H1 (cell line): Measurements from ENCODE around the gene IL5. TPM values are rescaled to one million over a fixed set of nuclear protein-coding genes. Genes with fewer than 3 reads are reported as not detected.

Source experiments
- CTCF ChIA-PET: fragments of 300-600 bp; sonication (Branson Sonifier 250); formaldehyde crosslinking; loops from one replicate; lab custom pipeline; 2021; ENCODE audit not compliant: partially characterized antibody; lab: Charles Lee
- POLR2A ChIA-PET: fragments of 300-600 bp; sonication (Branson Sonifier 250); formaldehyde crosslinking; loops from one replicate; lab custom pipeline; 2021; ENCODE audit warnings: inconsistent platforms; ENCODE audit not compliant: partially characterized antibody; lab: Charles Lee
- DNase-seq, 2 experiments: peaks; one replicate each; pipeline versions ENCODE4 v3.0.0 to v3.0.0-alpha.2; 2010 to 2022; ENCODE audit warnings: low spot score in 2 of 2, low read depth in 1 of 2, mixed read lengths in 1 of 2
- FAIRE-seq: peaks from 2 replicates; lab custom pipeline; 2011; peaks lifted over from hg19 to GRCh38; lab: Jason Lieb, UNC
- H2AFZ ChIP-seq: 2 replicates; pipeline ENCODE4 v1.8.1; 2012; ENCODE audit warnings: low read length, inconsistent platforms
- H2AK5ac ChIP-seq: 2 replicates; pipeline ENCODE4 v1.6.1; 2013; ENCODE audit warnings: low read depth, low read length
- H2BK120ac ChIP-seq: replicated peaks from 2 replicates; pipeline ENCODE3; 2013; ENCODE audit warnings: low read depth, low read length, inconsistent platforms
- H2BK12ac ChIP-seq: 2 replicates; pipeline ENCODE4 v1.6.1; 2013; ENCODE audit warnings: low read depth, low read length
- H2BK15ac ChIP-seq: 2 replicates; pipeline ENCODE4 v1.6.1; 2013; ENCODE audit warnings: low read length
- H2BK20ac ChIP-seq: 2 replicates; pipeline ENCODE4 v1.6.1; 2013; ENCODE audit warnings: low read length
- H2BK5ac ChIP-seq: 2 replicates; pipeline ENCODE4 v1.6.1; 2013; ENCODE audit warnings: low read depth, low read length
- H3K14ac ChIP-seq: 2 replicates; pipeline ENCODE4 v1.6.1; 2013; ENCODE audit warnings: inconsistent platforms; ENCODE audit not compliant: insufficient read length
- H3K18ac ChIP-seq: 2 replicates; pipeline ENCODE4 v1.6.1; 2013; ENCODE audit warnings: low read length; ENCODE audit errors: extremely low read depth
- H3K23ac ChIP-seq: 2 replicates; pipeline ENCODE4 v1.6.1; 2013; ENCODE audit warnings: inconsistent platforms; ENCODE audit not compliant: insufficient read length
- H3K23me2 ChIP-seq: 2 replicates; pipeline ENCODE4 v1.6.1; 2013; ENCODE audit warnings: low read depth, low read length
- H3K27ac ChIP-seq: 2 replicates; pipeline ENCODE4 v1.6.1; 2011; ENCODE audit warnings: low read depth, low read length, inconsistent platforms
- H3K27me3 ChIP-seq, 4 experiments: replicated peaks in 1 of 4; 1 replicate in 1 of 4; 2 replicates in 3 of 4; pipeline versions ENCODE4 v1.6.1 to v1.8.1; 2011 to 2013; ENCODE audit warnings: low read length in 3 of 4, mild to moderate bottlenecking in 3 of 4, inconsistent platforms in 2 of 4, mixed read lengths in 2 of 4, moderate library complexity in 1 of 4; ENCODE audit not compliant: control insufficient read depth in 3 of 4, insufficient read depth in 3 of 4; ENCODE audit errors: extremely low read depth in 1 of 4
- H3K36me3 ChIP-seq, 4 experiments: 2 replicates each; pipeline versions ENCODE4 v1.6.1 to v1.8.1; 2011 to 2013; ENCODE audit warnings: mild to moderate bottlenecking in 4 of 4, low read length in 3 of 4, moderate library complexity in 2 of 4, control low read depth in 1 of 4, inconsistent platforms in 1 of 4; ENCODE audit not compliant: insufficient read depth in 4 of 4, control insufficient read depth in 2 of 4
- H3K4ac ChIP-seq: replicated peaks from 2 replicates; pipeline ENCODE3; 2013; ENCODE audit warnings: low read length, low read depth, mixed read lengths, inconsistent platforms; ENCODE audit not compliant: insufficient read length
- H3K4me1 ChIP-seq, 4 experiments: replicated peaks in 1 of 4; 1 replicate in 1 of 4; 2 replicates in 3 of 4; pipeline versions ENCODE4 v1.6.1 to v1.8.1; 2011 to 2013; ENCODE audit warnings: low read length in 3 of 4, inconsistent platforms in 2 of 4, mixed read lengths in 1 of 4; ENCODE audit not compliant: insufficient read depth in 4 of 4, control insufficient read depth in 3 of 4
- H3K4me2 ChIP-seq, 2 experiments: 2 replicates each; pipeline versions ENCODE4 v1.6.1 to v1.8.1; 2011 to 2013; ENCODE audit warnings: low read depth in 2 of 2, low read length in 2 of 2, control low read depth in 1 of 2, inconsistent platforms in 1 of 2, mild to moderate bottlenecking in 1 of 2; ENCODE audit not compliant: insufficient read depth in 1 of 2
- H3K4me3 ChIP-seq, 4 experiments: fragments of 200-600, 300-600 bp in 1 of 4; sonication (generic), shearing (Covaris generic), sonication (Bioruptor Twin) in 1 of 4; 2 replicates each; pipeline versions ENCODE4 v1.5.1 to v1.8.1; 2011 to 2016; ENCODE audit warnings: low read length in 4 of 4, low read depth in 3 of 4, control low read depth in 2 of 4, inconsistent platforms in 2 of 4, mild to moderate bottlenecking in 2 of 4, mixed read lengths in 1 of 4, moderate library complexity in 1 of 4; ENCODE audit not compliant: insufficient read depth in 2 of 4; ENCODE audit errors: extremely low read depth in 1 of 4
- H3K56ac ChIP-seq: replicated peaks from 2 replicates; pipeline ENCODE3; 2013; ENCODE audit warnings: low read depth, mild to moderate bottlenecking, mixed read lengths, low read length, inconsistent platforms; ENCODE audit not compliant: insufficient read length
- H3K79me1 ChIP-seq: 2 replicates; pipeline ENCODE4 v1.6.1; 2013; ENCODE audit warnings: low read depth, low read length, control low read depth
- H3K79me2 ChIP-seq, 2 experiments: 2 replicates each; pipeline versions ENCODE4 v1.6.1 to v1.8.1; 2012 to 2013; ENCODE audit warnings: low read length in 2 of 2, mild to moderate bottlenecking in 2 of 2, inconsistent platforms in 1 of 2; ENCODE audit not compliant: insufficient read depth in 2 of 2, control insufficient read depth in 1 of 2
- H3K9ac ChIP-seq, 4 experiments: replicated peaks in 1 of 4; 1 replicate in 1 of 4; 2 replicates in 3 of 4; pipeline versions ENCODE4 v1.6.1 to v1.8.1; 2011 to 2013; ENCODE audit warnings: low read depth in 3 of 4, low read length in 3 of 4, control low read depth in 2 of 4, mild to moderate bottlenecking in 2 of 4, moderate library complexity in 2 of 4, inconsistent platforms in 1 of 4; ENCODE audit errors: extremely low read depth in 1 of 4
- H3K9me3 ChIP-seq, 2 experiments: 2 replicates each; pipeline versions ENCODE4 v1.6.1 to v1.8.1; 2012 to 2013; ENCODE audit warnings: mild to moderate bottlenecking in 2 of 2, moderate library complexity in 2 of 2, control low read depth in 1 of 2, inconsistent platforms in 1 of 2, low read depth in 1 of 2, low read length in 1 of 2, mixed read lengths in 1 of 2; ENCODE audit not compliant: insufficient read depth in 2 of 2
- H4K20me1 ChIP-seq, 2 experiments: replicated peaks in 1 of 2; 2 replicates each; pipeline versions ENCODE3 to v1.8.1; 2011 to 2013; ENCODE audit warnings: inconsistent platforms in 2 of 2, low read length in 2 of 2, mild to moderate bottlenecking in 1 of 2; ENCODE audit not compliant: insufficient read depth in 2 of 2, control insufficient read depth in 1 of 2
- H4K5ac ChIP-seq: 2 replicates; pipeline ENCODE4 v1.6.1; 2013; ENCODE audit warnings: low read length, low read depth, mixed read lengths, inconsistent platforms; ENCODE audit not compliant: insufficient read length
- H4K8ac ChIP-seq: 2 replicates; pipeline ENCODE4 v1.8.0; 2013; ENCODE audit warnings: mild to moderate bottlenecking, moderate library complexity, low read length, inconsistent platforms; ENCODE audit not compliant: insufficient read depth; ENCODE audit errors: extremely low read depth
- H4K91ac ChIP-seq: replicated peaks from 2 replicates; pipeline ENCODE3; 2013; ENCODE audit warnings: low read length, mixed read lengths, inconsistent platforms; ENCODE audit not compliant: insufficient read length
- BRCA1 ChIP-seq: IDR thresholded peaks from 2 replicates; pipeline ENCODE4 v1.6.1; 2012; ENCODE audit warnings: low read depth, low read length, improper control_type of control experiment
- CBX5 ChIP-seq: fragments of 300-800, 300-1000 bp; sonication (generic); IDR thresholded peaks from 2 replicates; pipeline ENCODE4 v1.7.1; 2016; ENCODE audit warnings: antibody characterized with exemption, low read length, low read depth
- CREB1 ChIP-seq: IDR thresholded peaks from 2 replicates; pipeline ENCODE4 v1.6.1; 2012; ENCODE audit warnings: inconsistent platforms
- FOSL1 ChIP-seq: IDR thresholded peaks from 2 replicates; pipeline ENCODE4 v1.6.1; 2011; ENCODE audit warnings: mild to moderate bottlenecking, low read depth, low read length, moderate library complexity; ENCODE audit not compliant: insufficient read depth
- GABPA ChIP-seq: IDR thresholded peaks from 2 replicates; pipeline ENCODE4 v1.6.1; 2011; ENCODE audit warnings: mild to moderate bottlenecking, low read length, moderate library complexity, borderline replicate concordance; ENCODE audit not compliant: insufficient read depth
- POLR2A ChIP-seq, 2 experiments: IDR thresholded peaks; 1 replicate in 1 of 2; 2 replicates in 1 of 2; pipeline ENCODE4 v1.6.1; 2011; ENCODE audit warnings: low read depth in 2 of 2, low read length in 2 of 2, mild to moderate bottlenecking in 2 of 2; ENCODE audit errors: control extremely low read depth in 1 of 2
- POU5F1 ChIP-seq: IDR thresholded peaks from 2 replicates; pipeline ENCODE4 v1.6.1; 2011; ENCODE audit warnings: low read depth, mild to moderate bottlenecking, low read length, moderate library complexity
- RNF2 ChIP-seq: fragments of 200-900, 300-1000 bp; sonication (generic); IDR thresholded peaks from 2 replicates; pipeline ENCODE4 v1.7.1; 2016; ENCODE audit warnings: borderline replicate concordance, low read depth, mild to moderate bottlenecking, antibody characterized with exemption, low read length; ENCODE audit not compliant: poor library complexity, severe bottlenecking; ENCODE audit errors: missing control alignments
- SP4 ChIP-seq: IDR thresholded peaks from 2 replicates; pipeline ENCODE4 v1.6.1; 2012; ENCODE audit warnings: low read length, inconsistent platforms
- TCF12 ChIP-seq: IDR thresholded peaks from 2 replicates; pipeline ENCODE4 v1.6.1; 2011; ENCODE audit warnings: low read depth, mild to moderate bottlenecking, low read length
- YY1 ChIP-seq: IDR thresholded peaks from 2 replicates; pipeline ENCODE4 v1.6.1; 2011; ENCODE audit warnings: low read depth, mild to moderate bottlenecking, low read length
- WGBS, 2 experiments: shearing (Covaris generic) in 1 of 2; methylation state at CpG; one replicate each; pipeline versions ENCODE4 v1.1.6 to v1.1.7; 2013 to 2015; ENCODE audit warnings: low lambda C conversion rate in 2 of 2, mixed read lengths in 2 of 2, inconsistent platforms in 1 of 2, low coverage in 1 of 2, missing lambda C conversion rate in 1 of 2; ENCODE audit not compliant: insufficient replicate concordance in 2 of 2, insufficient coverage in 1 of 2, insufficient read length in 1 of 2; ENCODE audit errors: extremely low coverage in 1 of 2, missing lambda C conversion rate in 1 of 2; 5-methylcytosine and 5-hydroxymethylcytosine counted together
- polyA plus RNA-seq, 7 experiments: library from polyadenylated mRNA; depleted of rRNA in 3 of 7; stranded (reverse) in 5 of 7; unstranded in 2 of 7; fragments of >200 nt in 5 of 7; fragments of 200-250 nt in 2 of 7; gene quantifications; 1 replicate in 5 of 7; 2 replicates in 1 of 7; 4 replicates in 1 of 7; pipeline versions ENCODE4 v1.2.1 to v1.2.3, GENCODE V29; 2011 to 2013; ENCODE audit warnings: missing spikeins in 2 of 7, mixed read lengths in 2 of 7
- total RNA-seq: library from RNA; stranded (reverse); fragmentation: NEBNext Ultra II Directional; extraction: Animal tissue kit (Norgen Biotek cat#: 25700); gene quantifications from 2 replicates; pipeline ENCODE4 v1.2.1, GENCODE V29; 2021
- TF ChIP-seq, protein P1 (sequence below): IDR thresholded peaks from 2 replicates; pipeline ENCODE4 v1.6.1; 2012; ENCODE audit warnings: inconsistent platforms
- TF ChIP-seq, protein P2 (sequence below): IDR thresholded peaks from 2 replicates; pipeline ENCODE4 v1.6.1; 2012; ENCODE audit warnings: inconsistent platforms

Gene IL5
- total and polyA plus RNA-seq, 2 of the 8 experiments (the other 6 are each of a cell fraction or from before 2014, with no cell fraction given), result not detected

DNA sequence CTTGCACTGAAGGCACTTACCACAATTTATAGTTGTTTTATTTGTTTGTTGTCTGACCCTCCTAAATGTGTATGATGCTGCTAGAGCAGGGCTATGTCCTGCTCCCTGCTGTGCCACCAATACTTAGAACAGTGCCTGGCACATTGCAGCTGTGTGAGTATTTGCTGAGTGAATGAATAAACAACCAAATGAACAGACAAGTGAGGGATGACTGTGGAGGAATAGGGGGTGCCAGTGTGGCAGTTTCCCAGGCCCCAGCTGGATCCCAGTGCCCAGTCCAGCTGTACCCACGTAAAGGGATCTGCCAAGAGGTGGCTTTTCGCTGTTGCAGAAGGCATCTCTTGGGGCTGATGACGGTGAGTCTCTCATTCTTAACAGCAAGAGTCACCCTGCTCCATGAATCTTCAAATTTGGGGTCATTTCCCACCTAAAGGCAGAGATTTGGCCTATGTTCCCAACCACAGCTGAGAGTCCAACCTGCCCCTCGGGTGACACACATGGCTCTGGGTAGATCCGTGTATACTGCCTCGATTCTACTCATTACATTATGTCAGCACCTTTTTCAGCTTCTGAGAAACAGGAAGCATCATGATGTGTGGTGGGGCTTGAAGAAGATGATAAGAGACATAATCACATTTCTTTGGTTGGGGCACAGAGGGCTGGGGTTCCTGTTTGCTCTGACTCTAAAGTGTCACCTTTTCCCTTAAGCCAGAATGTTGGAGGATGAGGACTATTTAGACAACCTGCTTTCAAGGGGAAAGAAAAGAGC is 14.3 kb downstream of the IL5 start:
- no peak overlapping the region for H3K23ac ChIP-seq
- no peak overlapping the region for H3K4me2 ChIP-seq
- peak overlapping the region; percentile 65; the same call in 1 of the 2 replicates for H2AFZ ChIP-seq
- no peak overlapping the region for H3K14ac ChIP-seq
- CTCF ChIA-PET, result interaction anchor here (0.5 to 3.6 kb wide), 7 partner anchors 8 to 291 kb away, joined by 3 to 46 read pairs (median 4); no protein-coding TSS in a partner anchor
- H2BK5ac ChIP-seq, result no peak overlapping the region
- POLR2A ChIA-PET, result no interaction called here
- no peaks in the 10 kb centered on the region for H3K4me1 ChIP-seq
- H4K20me1 ChIP-seq, result no peaks in the 10 kb centered on the region
- FAIRE-seq (no peak), DNase-seq (no peak)
- no peak overlapping the region for H2AK5ac ChIP-seq
- H3K79me1 ChIP-seq, result no peaks in the 10 kb centered on the region
- no peak overlapping the region for H2BK20ac ChIP-seq
- no peaks in the 10 kb centered on the region for H3K79me2 ChIP-seq
- H3K36me3 ChIP-seq, result no peaks in the 10 kb centered on the region
- H3K9ac ChIP-seq, result no peak overlapping the region
- H2BK12ac ChIP-seq, result no peak overlapping the region
- H3K56ac ChIP-seq, result no peak overlapping the region
- H4K91ac ChIP-seq, result no peak overlapping the region
- H3K27me3 ChIP-seq, result no peaks in the 10 kb centered on the region
- H4K8ac ChIP-seq, result no peak overlapping the region
- H2BK120ac ChIP-seq, result no peak overlapping the region
- no peak overlapping the region for H3K4me3 ChIP-seq
- H3K18ac ChIP-seq, result no peak overlapping the region
- no peak overlapping the region for H2BK15ac ChIP-seq
- whole genome bisulfite sequencing, 2 experiments, result 83% methylated on average over 6 of the region's 6 CpGs; no CpG with 5 or more reads in 1 of the 2 experiments
- no peak overlapping the region for H3K27ac ChIP-seq
- H3K23me2 ChIP-seq, result no peaks in the 10 kb centered on the region
- H3K4ac ChIP-seq, result no peak overlapping the region
- no peaks in the 10 kb centered on the region for H3K9me3 ChIP-seq
- no peak overlapping the region for H4K5ac ChIP-seq
- no peak for TF ChIP-seq RNF2
- TF ChIP-seq SP4, result no peak
- TF ChIP-seq, protein P1, sequence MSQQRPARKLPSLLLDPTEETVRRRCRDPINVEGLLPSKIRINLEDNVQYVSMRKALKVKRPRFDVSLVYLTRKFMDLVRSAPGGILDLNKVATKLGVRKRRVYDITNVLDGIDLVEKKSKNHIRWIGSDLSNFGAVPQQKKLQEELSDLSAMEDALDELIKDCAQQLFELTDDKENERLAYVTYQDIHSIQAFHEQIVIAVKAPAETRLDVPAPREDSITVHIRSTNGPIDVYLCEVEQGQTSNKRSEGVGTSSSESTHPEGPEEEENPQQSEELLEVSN, result no peak
- no peak for TF ChIP-seq GABPA
- no peak for TF ChIP-seq YY1
- TF ChIP-seq BRCA1, result no peak
- TF ChIP-seq FOSL1, result no peak
- no peak for TF ChIP-seq POU5F1
- TF ChIP-seq, protein P2, sequence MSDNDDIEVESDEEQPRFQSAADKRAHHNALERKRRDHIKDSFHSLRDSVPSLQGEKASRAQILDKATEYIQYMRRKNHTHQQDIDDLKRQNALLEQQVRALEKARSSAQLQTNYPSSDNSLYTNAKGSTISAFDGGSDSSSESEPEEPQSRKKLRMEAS, result no peak
- no peak for TF ChIP-seq CREB1
- no peak for TF ChIP-seq TCF12
- no peak for TF ChIP-seq CBX5
- TF ChIP-seq POLR2A (IDR thresholded peaks at IDR 0.05; ENCODE audit: control extremely low read depth in 1 of 2, low read depth in 2 of 2, low read length in 2 of 2), result no peak
